Suppressor macrophage treated with lipopolysaccharide for 1 hour (primary cell): Measurements from ENCODE around the gene MED25.
A peak's percentile ranks its signal among the peaks of the same experiment; 100 is the strongest.

Experiments used
- DNase-seq, 3 donors: peaks; one replicate each; pipeline ENCODE4 v3.0.0-alpha.2; 2020 to 2022

MED25 gene

GRCh38 chr19:49859682-49860335 is 41.7 kb downstream of the MED25 start:
- no peak for DNase-seq

- no peak for DNase-seq
Measured at GRCh38 chr19:49860336-49861102, 42.4 kb downstream of the MED25 start.

- no peak for DNase-seq
Measured at GRCh38 chr19:49861107-49861506, 43.0 kb downstream of the MED25 start.

- DNase-seq, result no peak
Measured at GRCh38 chr19:49861541-49862378, 43.7 kb downstream of the MED25 start.

- peak in 1 of 3 donors; percentile 52 for DNase-seq
Measured at GRCh38 chr19:49862391-49863253, 44.5 kb downstream of the MED25 start.

- no peak for DNase-seq
Measured at GRCh38 chr19:49863254-49863934, 45.3 kb downstream of the MED25 start.

- no peak for DNase-seq
Measured at GRCh38 chr19:49863935-49864320, 45.8 kb downstream of the MED25 start.

DNA sequence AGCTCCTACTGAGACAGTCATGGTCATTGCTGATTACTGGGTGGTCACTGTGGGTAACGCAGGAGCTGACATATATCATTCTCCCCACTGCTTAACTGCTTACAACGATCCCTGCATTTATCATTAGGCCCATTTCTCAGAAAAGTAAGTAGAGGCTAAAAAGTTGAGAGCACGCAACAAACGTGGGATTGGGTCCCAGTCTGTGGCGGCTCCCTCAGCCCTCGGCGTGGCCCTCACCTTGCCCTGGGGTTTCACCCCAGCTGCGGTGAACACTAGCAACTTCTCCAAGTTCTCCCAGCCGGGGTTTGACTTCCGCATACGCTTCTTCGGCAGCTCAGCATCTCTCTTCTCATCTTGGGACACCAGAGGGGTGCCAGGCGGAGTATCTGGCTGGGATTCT is 46.8 kb downstream of the MED25 start:
- DNase-seq, result no peak

DNA sequence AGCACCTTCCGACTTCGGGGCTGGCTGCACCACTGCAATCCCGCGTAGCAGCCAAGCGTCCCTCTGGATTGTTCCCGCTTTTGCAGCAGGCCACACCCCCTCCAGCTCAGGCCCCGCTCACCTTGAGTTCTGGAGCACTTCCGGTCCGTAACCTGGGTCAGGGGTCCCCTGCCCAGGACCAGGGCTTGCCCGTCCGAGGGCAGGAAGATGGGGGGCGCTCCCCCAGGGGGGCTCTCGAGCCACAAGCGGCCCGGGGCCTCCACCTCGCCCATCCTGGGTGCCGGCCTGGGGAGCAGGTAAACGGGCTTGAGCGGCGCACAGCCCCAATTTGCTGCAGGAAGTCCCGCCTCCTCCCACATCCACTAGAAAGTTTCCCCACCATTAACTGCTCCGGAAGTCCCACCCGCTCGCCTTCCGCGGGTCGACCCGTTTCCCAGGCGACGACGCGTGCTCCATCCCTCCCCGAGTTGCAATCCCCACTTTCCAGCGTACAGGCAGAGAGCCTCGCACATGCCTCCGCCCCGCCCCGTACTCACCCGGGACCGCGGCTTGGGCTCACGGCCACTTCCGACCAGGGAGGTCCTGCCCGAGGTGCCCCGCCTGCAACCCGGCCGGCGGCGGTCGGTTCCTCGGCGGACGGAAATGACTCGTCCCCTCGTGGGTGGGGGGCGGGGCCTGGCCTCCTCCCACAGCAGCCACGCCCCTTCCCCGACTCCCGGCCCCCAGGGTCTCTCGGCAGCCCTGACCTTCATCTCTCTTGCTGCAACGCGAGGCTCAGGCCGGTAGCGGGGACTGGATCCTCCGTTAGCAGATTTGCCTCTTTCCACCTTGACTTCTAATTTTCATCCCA is 49.1 kb downstream of the MED25 start, which contains the start of gene PNKP:
TSS of gene PNKP (minus strand) at position 644 of the 850 bp plus-strand sequence. CDS start at position 272, 372 bp downstream.
- DNase-seq, result peak; percentile 90 to 97 (median 92)

GRCh38 chr19:49869009-49869483 is 51.0 kb downstream of the MED25 start:
- no peak for DNase-seq

DNA sequence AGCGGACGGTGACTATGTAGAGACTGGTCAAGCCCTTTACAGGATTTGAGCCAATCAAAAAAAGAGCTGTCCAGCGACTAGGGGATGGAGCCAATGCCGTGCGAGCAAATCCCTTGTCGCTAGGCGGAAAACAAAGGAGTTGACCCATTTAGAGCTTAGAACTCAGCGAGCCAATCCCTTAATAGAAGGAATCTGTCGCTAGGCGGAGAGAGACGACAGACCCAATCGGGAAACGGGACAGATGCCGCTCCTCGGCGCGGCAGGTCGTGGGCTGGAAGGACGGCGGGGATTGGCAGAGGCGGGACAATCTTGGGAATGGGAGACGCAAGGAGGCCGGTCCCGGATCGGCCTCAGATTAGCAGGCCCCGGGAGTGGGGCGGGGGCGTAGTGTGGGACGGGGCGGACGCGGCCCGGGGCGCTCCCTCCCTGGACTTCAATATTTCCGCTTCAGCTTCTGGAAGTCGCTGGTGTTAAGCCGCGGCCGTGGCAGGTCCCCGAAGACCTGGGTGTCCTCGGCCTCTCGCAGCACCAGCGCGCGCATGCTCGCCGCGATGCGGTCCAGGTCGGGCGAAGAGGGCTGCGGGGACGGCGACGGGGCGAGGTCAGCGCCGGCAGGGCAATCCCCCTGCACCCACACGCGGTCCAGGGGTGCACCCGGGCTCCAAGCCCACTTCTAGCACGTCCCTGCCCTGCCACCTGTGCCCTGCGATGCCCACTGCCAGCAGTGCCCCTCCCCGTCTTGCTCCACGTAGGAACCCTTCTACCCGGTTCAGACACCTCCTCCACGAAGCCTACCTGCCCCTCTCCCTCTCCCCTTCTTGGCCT is 51.6 kb downstream of the MED25 start:
- peak; percentile 96 to 100 (median 99) for DNase-seq

DNA sequence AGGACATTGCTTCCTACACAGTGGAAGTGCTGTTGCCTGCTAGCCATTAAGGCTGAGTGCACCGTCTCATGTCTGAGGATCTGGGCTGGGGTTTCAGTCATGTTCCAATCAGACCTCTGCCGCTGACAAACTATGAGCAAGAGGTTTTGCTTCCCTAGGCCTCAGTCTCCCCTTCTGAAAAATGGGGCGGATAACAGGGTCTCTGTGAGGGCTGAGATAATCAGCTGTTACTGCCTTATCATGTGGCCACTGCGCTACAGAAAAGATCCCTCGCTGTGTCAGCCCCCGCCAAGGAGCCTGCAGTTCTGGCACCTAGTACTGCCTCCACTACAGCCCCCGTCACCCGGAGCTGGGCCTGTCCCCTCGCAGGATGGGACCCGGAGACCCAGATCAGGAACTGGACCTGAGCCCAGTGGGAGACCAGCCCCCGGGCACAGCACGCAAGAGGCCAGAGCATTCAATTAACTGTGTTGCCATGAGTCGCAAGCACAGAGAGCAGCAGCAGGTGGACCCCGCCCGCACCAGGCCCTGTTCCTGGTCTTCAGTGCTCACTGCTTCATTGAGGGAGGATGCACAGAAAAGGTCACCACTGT is 52.3 kb downstream of the MED25 start:
- no peak for DNase-seq

- no peak for DNase-seq
Measured at GRCh38 chr19:49871349-49871985, 53.4 kb downstream of the MED25 start.

DNA sequence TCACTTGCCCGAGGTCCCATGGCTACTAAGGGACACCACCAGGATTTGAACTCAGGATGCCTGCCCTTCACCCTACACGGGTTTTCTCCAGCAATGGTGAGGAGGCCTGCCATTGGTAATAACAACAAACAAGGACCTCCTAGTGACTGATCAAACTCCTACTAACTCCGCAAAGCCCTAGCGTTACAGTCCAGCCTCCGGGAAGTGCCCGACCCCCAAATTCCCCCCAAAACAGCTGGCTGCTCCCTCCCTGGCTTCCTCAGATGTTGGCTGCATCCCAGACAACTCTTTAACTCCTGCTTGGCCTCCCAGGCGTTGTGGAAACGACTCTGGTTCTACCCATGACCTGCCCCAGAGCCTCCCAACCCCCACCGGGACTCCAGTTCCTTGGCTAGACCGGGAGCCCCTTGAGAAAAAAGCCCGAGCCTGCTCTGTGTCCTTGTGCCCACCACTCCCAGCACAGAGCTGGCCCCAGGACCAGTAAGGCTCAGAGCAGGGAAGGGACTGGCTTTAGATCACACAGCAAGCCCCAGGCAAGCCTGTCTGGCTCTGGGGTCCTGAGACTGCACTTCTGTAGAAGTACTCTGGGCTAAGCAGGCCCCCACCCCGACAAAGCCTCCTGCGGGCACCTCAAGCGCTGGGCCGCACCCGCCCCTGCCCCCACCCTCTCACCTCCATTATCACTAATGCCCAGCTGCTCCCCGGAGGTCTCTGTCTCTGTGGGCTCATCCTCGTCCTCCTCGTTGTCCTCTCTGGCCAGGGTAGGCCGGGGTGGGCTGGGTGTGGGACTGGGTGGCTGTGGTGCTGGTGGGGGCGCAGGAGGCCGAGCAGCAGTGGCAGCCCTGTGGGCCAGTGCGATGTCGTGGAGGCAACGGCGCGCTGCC is 54.4 kb downstream of the MED25 start:
- no peak for DNase-seq

- DNase-seq, result no peak
Measured at GRCh38 chr19:49873129-49873521, 55.0 kb downstream of the MED25 start.

DNA sequence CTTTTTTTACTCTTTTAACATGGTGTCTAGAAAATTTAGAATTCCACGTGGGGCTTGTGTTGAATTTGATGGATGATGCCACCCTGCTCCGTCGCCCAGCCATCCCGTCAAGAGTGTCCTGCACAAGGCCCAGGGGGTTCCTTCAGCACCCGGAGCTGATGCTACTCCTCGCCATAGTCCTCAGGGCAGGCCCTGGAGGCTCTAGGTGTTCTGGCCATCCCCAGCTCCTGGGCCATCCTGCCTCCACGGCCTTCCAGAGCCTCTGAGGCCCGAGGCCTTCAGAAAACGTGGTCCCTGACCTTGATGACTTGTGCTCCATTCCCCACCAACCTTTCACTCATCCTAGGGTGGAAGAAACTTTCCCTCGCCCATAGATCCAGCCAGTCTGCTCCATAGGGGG is 55.7 kb downstream of the MED25 start:
- no peak for DNase-seq

DNA sequence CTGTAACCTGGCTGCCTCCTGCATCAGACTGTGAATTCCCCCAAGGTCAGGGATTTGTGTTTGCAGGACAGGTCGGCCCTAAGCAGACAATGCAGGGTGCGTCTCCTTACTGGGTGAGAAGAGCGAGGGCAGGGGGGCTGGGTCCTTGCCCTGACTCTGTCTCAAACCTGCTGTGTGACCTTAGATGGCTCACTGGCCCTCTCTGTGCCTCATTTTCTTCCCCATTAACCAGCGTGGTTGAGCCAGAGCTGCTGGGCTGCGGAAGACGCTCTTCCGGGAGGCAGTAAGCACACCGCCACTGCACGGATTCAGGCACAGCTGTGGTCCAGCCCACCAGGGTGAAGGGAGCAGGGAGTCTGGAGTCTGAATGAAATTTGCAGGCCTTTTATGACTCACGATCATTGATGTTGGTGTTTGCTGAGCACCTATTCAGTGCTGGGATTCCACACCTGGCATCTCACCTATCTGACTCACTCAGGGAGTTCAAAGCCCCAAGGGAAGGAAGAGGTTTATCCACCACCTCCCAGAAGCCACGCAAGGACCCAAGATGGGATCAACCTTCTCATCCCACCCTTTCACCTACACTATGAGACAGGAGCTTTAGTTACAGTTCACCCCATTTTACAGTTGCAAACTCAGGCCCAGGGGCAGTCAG is 56.5 kb downstream of the MED25 start:
- no peak for DNase-seq
